GM15510 (cell line): ENCODE data around the gene TMEM163.

Experiments
- POLR2A ChIP-seq: IDR thresholded peaks from 3 replicates; pipeline ENCODE4 v1.6.1; 2011; ENCODE audit warnings: borderline replicate concordance; ENCODE audit not compliant: insufficient read length; ENCODE audit errors: extremely low read depth

Gene TMEM163

DNA sequence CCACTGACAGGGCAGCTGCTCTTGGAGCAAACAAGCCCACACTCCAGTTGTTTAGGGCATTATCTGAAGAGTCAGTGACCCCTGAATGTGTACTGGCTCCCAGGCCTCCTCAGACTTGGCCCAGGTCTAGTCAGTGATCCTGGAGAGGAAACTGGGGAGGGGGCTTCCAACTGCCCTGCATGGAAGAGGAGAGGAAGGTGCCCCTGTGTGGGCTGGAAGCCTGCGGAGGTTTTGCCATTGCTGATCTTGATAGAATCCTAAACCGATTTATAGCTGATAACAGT is 267.5 kb downstream of the TMEM163 start:
- TF ChIP-seq POLR2A = no peak

DNA sequence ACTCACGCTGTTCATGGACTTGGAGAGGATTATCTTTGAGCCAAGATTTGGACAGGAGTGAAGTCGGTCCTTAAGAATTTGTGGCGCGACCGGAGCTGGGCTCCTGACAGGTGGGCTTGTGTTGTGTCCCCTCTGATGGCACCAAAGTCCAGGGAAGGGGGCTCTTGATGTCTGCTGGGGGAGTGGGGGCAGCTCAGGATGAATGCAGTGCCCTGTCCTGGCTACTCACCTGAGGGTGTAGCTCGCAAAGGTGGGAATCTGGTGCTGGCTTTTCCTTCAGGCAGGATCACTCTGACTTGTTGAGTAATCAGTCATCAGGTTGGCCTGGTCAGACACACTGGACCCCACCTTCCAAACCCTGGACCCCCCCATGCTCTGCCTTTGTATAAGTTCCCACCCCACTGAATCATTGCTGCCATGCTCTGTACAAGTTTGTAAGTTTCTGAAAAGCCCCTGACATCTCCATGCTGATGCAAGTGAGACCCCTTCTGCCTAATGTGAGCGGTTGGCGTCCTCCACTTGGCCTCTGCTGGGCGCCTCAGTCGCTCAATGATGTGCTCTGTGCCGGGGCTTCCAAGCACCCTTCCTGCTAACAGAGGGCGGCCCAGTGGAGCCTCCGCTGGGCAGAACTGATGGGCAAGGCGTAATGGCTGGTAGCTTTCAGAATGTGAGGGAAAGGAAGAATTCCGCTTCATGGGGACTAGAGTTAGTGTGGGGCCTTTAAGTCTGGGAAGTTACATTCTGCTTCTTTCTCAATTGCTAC is 268.9 kb downstream of the TMEM163 start:
- no peak for TF ChIP-seq POLR2A

GRCh38 chr2:134449157-134449556 is 269.6 kb downstream of the TMEM163 start:
- no peak for TF ChIP-seq POLR2A

- no peak for TF ChIP-seq POLR2A
These were observed 270.1 kb downstream of the TMEM163 start for GRCh38 chr2:134448650-134449049.

DNA sequence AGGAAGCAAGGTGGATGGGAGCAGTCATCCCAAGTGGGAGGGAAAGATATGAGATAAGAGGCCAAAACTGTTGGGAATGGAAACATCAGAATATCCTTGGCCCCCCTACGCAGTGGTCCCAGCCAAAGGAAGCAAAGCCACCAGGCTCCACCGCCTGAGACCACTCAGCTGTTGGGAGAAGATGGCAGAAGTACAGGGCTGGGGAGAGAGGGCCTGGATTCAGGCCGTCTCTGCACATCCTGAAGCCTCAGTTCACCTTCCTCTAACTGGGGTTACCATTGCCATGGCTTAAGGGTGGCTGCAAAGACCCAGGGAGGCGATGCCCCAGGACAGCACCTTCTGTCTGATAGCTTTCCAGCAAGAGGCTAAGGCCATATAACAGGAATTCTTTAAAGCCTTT is 271.1 kb downstream of the TMEM163 start:
- TF ChIP-seq POLR2A = no peak

GRCh38 chr2:134446383-134447017 is 272.3 kb downstream of the TMEM163 start:
- TF ChIP-seq POLR2A = no peak

DNA sequence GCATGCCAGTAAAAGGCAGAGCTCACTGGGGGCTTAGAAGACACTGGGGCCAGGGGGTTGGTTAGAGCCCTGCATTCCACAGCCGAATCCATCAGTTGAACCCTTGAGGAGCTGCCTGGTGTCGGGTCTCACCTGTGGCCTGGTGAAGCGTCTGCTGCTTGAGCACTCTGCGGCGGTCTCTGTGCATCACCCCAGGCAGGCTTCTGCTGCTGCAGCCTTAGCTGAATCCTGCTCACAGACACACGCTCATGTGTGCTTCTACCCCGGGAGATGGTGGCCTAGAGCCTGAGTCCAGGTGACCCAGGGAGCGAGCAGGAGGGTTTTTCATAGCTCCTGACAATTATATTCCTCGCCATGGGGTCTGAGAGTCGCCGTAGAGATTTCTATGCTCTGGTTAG is 272.8 kb downstream of the TMEM163 start:
- no peak for TF ChIP-seq POLR2A

DNA sequence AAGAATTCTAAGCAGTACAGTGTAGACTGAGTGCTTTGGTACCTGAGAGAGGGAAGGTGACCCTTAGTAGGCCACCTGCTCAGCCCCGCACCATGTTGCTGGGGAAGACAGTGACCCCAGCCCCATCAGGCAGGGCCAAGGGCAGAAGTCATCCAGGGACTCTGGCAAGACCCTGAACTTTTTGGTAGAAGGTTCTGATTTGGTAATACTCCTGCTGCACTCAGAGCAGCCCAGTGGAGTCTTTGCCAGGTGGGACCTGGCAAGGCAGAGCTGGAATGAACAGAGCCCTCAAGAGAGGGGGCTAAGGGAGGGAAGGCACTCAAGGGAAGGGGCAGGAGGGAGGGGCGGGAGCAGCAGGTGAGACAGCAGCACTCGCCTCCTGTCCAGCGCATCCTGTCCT is 273.7 kb downstream of the TMEM163 start:
- no peak for TF ChIP-seq POLR2A

DNA sequence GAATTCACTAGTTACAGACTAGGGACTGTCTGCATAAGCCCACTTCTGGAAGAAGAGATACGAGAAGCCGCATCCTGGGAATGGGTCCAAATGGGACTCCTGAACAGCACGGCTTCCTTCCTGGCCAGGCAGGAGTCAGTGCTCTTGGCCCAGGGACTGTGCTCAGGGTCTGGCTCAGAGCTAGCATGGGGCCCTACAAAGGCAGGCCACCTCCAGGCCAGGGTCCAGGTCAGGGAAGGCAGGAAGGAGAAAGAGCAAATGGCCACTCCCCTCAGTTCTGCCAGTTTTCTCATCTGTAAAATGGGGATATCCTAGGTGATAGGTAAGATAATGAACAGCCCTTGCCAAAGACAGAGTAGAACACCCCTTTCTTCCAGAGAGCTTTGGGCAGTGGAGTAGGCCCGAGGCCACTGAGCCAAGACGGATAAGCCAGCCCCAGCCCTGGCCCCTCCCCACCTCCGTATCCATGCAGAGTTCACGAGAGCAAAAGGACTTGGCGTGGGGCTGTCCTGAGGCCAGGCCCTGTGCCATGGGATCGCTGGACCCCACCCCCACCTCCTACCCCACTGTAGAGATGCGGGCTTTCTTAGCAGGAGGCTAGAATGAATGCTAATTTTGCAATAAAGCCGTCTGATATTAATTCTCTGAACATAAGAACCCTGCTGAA is 274.9 kb downstream of the TMEM163 start:
- no peak for TF ChIP-seq POLR2A

DNA sequence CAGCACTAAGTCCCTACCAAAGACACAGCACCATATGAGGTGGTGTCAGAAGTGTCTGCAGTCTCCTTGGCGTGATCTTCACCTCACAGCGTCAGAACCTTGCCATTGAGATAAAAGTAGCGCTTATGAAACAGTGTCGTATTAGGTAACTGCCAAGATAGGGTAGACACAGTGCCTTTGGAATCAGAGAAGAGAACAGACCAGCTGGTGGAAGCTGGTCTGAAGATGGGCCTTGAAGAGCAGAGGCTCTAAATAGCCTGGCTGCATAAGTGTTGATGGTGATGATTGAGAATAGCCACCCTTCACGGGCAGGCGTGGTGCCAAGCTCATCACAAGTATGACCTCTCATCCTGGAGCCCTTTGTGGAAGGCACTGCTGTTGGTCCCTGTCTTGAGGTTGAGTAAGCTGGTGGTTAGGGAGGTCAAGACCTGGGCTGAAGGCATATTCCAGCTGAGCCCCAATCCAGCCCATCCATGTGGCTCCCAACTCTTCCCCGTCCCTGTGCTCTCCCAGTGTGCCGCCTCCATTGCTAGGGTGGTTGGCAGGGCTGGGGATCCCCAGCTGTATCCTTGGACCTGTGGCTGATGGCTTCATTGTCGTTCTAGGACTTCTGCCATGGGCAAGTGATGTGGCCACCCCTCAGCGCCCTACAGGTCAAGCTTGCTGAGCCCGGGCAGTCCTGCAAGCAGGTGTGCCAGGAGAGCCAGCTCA is 277.5 kb downstream of the TMEM163 start:
- TF ChIP-seq POLR2A = no peak

- no peak for TF ChIP-seq POLR2A
These were observed 278.4 kb downstream of the TMEM163 start for GRCh38 chr2:134440336-134440909.

- no peak for TF ChIP-seq POLR2A
These were observed 280.4 kb downstream of the TMEM163 start for GRCh38 chr2:134438371-134438770.

DNA sequence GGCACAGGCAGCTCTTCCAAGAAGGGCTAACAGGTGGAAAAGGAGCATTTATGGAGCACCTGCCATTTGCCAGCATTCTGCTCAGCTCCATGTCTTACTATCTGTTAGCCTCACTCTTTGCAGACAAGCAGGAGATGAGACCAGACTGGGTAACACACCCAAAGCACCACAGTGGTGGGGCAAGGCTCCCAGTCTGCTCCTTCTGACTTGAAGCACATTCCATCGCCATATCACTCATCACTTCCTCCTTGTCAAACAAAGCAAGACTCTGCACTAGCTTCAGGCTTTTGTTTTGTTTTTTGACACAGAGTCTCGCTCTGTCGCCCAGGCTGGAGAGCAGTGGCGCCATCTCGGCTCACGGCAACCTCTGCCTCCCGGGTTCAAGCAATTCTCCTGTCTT is 282.1 kb downstream of the TMEM163 start:
- TF ChIP-seq POLR2A = no peak

DNA sequence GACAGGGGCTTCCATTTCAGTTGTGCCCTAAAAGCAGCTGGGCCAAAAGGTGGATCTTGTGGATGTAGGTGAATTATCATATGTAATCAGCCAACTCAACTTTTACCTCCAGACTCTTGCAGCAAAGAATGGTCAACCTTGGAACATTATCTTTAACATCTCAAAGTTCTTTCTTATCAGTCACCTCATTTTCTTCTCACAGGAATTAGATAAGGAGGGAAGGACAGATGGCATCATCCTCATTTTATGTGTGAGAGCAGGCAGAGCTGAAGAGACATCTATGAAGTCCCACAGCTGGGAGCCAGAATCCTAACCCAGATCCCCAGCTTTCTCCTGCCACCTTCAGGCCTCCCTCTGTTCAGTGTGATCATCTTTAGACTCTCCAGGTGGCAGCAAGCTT is 282.9 kb downstream of the TMEM163 start:
- TF ChIP-seq POLR2A = no peak

DNA sequence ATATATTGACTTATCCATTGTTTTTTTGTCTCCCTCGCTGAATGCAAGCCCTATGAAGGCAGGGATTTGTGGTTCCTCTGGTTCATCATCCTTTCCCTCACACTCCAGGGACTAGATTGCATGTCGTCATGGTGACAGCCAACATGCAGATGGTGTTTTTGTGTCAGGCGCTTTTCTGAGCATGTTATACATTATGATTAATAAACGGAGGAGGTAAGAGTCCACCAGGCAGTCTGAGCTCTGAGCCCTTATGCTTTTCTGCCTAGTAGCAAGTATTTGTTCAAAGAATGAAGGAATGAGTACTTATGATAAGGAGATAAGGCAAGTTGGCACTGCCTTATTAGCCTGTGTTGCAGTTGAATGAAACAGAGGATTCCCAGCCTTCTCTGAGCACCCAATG is 283.3 kb downstream of the TMEM163 start:
- TF ChIP-seq POLR2A = no peak

DNA sequence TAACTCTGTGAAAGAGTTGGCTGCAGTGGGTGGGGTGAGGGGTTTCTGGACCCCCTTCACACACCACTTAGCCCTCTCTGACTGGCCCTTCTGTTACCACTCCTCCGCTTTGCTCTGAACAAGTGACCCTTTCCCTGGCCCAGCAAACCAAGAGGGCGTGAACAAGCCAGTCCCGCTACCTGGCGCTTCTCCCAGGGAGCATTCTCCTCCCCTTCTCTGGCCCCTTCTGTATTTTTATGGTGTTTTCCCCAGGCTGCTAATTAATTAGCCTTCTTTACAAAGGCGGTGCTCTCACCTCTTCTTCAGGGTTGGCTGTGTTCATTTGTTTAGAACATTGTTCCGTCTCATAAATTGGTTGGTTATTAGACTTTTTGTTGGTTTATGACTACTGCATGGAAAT is 284.8 kb downstream of the TMEM163 start:
- TF ChIP-seq POLR2A = no peak

- no peak for TF ChIP-seq POLR2A
These were observed 285.3 kb downstream of the TMEM163 start for GRCh38 chr2:134433469-134433868.
